ENCODE results near the gene TOMM34.

TOMM34 gene

GRCh38 chr20:44954211-44954610, 6.0 kb downstream of the TOMM34 start:
- Histone ChIP-seq H3K36me3 (ENCODE audit: control insufficient read depth, insufficient read depth, low read length) (peaks cover 55% of the 10 kb centered on the region), H3K27me3 (replicated peaks; ENCODE audit: control insufficient read depth, insufficient read depth, low read length, poor library complexity, severe bottlenecking) (no peaks in the 10 kb centered on the region), H3K4me3 (ENCODE audit: insufficient read depth, low read depth, low read length, poor library complexity, severe bottlenecking) (no peak overlapping the region), H3K9me3 (ENCODE audit: control insufficient read depth, low read length) (no peaks in the 10 kb centered on the region), H3K4me1 (ENCODE audit: control insufficient read depth, insufficient read depth, low read length, poor library complexity, severe bottlenecking) (peaks cover 2% of the 10 kb centered on the region), H3K27ac (ENCODE audit: insufficient read depth, low read length, poor library complexity, severe bottlenecking) (no peak overlapping the region)
- DNase-seq: no peak

- no peak for DNase-seq
- peaks cover 70% of the 10 kb centered on the region for H3K36me3 ChIP-seq (ENCODE audit: control insufficient read depth, insufficient read depth, low read length)
Observed at GRCh38 chr20:44952731-44953130, 7.5 kb downstream of the TOMM34 start.

DNA sequence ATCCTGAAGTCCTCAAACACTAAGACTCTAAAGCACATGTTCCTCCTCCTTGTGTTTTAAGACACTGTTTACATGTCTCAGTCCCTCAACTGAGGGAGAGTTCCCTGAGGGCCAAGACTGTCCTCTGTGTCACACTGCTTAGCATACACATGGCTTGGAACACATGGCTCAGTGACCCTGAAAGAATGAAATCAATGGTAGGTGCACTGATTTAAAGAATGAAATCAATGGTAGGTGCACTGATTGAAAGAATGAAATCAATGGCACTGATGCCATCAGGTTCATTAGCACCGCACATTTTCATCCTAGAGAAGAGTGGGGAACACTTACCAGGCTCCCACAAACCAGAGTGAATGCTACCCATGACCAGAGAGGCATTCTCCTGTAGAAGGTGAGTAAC, 9.8 kb downstream of the TOMM34 start:
- Histone ChIP-seq H3K36me3 (ENCODE audit: control insufficient read depth, insufficient read depth, low read length) (peaks cover 71% of the 10 kb centered on the region), H3K27me3 (replicated peaks; ENCODE audit: control insufficient read depth, insufficient read depth, low read length, poor library complexity, severe bottlenecking) (no peaks in the 10 kb centered on the region), H3K4me1 (ENCODE audit: control insufficient read depth, insufficient read depth, low read length, poor library complexity, severe bottlenecking) (no peaks in the 10 kb centered on the region), H3K9me3 (ENCODE audit: control insufficient read depth, low read length) (no peaks in the 10 kb centered on the region), H3K27ac (ENCODE audit: insufficient read depth, low read length, poor library complexity, severe bottlenecking) (no peak overlapping the region), H3K4me3 (ENCODE audit: insufficient read depth, low read depth, low read length, poor library complexity, severe bottlenecking) (no peak overlapping the region)
- DNase-seq: no peak

More at GRCh38 chr20:44952731-44953130, 7.5 kb downstream of the TOMM34 start:
- no peak overlapping the region for H3K4me3 ChIP-seq (ENCODE audit: insufficient read depth, low read depth, low read length, poor library complexity, severe bottlenecking)
- H3K4me1 ChIP-seq (ENCODE audit: control insufficient read depth, insufficient read depth, low read length, poor library complexity, severe bottlenecking): no peaks in the 10 kb centered on the region
- peak overlapping the region; percentile 24 for H3K27ac ChIP-seq (ENCODE audit: insufficient read depth, low read length, poor library complexity, severe bottlenecking)
- H3K27me3 ChIP-seq (replicated peaks; ENCODE audit: control insufficient read depth, insufficient read depth, low read length, poor library complexity, severe bottlenecking): no peaks in the 10 kb centered on the region
- H3K9me3 ChIP-seq (ENCODE audit: control insufficient read depth, low read length): no peaks in the 10 kb centered on the region

DNA sequence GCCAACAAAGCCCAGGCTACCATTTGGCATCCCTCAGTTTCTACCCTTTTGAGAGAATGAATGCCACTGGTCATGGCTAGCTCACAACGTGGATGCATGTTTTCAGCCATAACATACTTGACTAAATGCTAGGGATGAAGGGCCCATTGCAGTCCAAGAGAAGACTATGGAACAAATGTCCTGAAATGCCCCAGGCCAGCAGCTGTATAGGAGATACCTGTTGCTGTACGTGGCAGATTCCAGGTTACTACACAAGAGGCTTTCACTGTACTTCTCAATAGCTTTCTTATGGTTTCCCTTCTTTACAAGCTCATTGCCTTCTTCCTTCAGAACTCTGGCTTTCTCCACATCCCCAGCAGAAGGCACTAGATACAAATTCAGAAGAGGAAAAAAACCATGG, 11.7 kb downstream of the TOMM34 start:
- Histone ChIP-seq H3K9me3 (ENCODE audit: control insufficient read depth, low read length) (no peaks in the 10 kb centered on the region), H3K27me3 (replicated peaks; ENCODE audit: control insufficient read depth, insufficient read depth, low read length, poor library complexity, severe bottlenecking) (no peaks in the 10 kb centered on the region), H3K4me1 (ENCODE audit: control insufficient read depth, insufficient read depth, low read length, poor library complexity, severe bottlenecking) (no peaks in the 10 kb centered on the region), H3K36me3 (ENCODE audit: control insufficient read depth, insufficient read depth, low read length) (peaks cover 64% of the 10 kb centered on the region), H3K4me3 (ENCODE audit: insufficient read depth, low read depth, low read length, poor library complexity, severe bottlenecking) (no peak overlapping the region), H3K27ac (ENCODE audit: insufficient read depth, low read length, poor library complexity, severe bottlenecking) (no peak overlapping the region)
- no peak for DNase-seq

DNA sequence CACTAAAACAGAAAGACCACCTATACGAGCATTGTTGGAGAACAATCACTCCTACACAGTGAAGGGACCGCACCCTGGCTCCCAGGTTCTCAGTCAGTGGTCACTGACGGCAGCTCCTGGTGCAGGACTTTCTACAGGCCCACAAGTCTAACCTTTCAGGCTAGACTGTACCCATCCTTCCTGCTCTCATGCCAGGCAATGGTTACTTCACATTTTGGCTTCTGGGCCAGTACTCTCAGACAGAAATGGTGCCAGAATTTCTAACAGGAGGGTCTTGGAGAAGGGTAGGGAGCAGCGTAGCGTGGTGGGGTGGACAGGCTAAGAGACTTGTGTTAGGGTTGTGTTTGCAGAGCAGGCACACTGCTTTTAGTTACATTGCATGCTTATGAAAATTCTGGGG, 12.1 kb downstream of the TOMM34 start:
- H3K4me3 ChIP-seq (ENCODE audit: insufficient read depth, low read depth, low read length, poor library complexity, severe bottlenecking): no peak overlapping the region
- no peaks in the 10 kb centered on the region for H3K9me3 ChIP-seq (ENCODE audit: control insufficient read depth, low read length)
- no peak overlapping the region for H3K27ac ChIP-seq (ENCODE audit: insufficient read depth, low read length, poor library complexity, severe bottlenecking)
- no peaks in the 10 kb centered on the region for H3K4me1 ChIP-seq (ENCODE audit: control insufficient read depth, insufficient read depth, low read length, poor library complexity, severe bottlenecking)
- peaks cover 64% of the 10 kb centered on the region for H3K36me3 ChIP-seq (ENCODE audit: control insufficient read depth, insufficient read depth, low read length)
- no peak for DNase-seq
- no peaks in the 10 kb centered on the region for H3K27me3 ChIP-seq (replicated peaks; ENCODE audit: control insufficient read depth, insufficient read depth, low read length, poor library complexity, severe bottlenecking)

- no peaks in the 10 kb centered on the region for H3K9me3 ChIP-seq (ENCODE audit: control insufficient read depth, low read length)
- peaks cover 77% of the 10 kb centered on the region for H3K36me3 ChIP-seq (ENCODE audit: control insufficient read depth, insufficient read depth, low read length)
- H3K4me1 ChIP-seq (ENCODE audit: control insufficient read depth, insufficient read depth, low read length, poor library complexity, severe bottlenecking): no peaks in the 10 kb centered on the region
- H3K4me3 ChIP-seq (ENCODE audit: insufficient read depth, low read depth, low read length, poor library complexity, severe bottlenecking): no peak overlapping the region
- no peak for DNase-seq
- no peak overlapping the region for H3K27ac ChIP-seq (ENCODE audit: insufficient read depth, low read length, poor library complexity, severe bottlenecking)
- no peaks in the 10 kb centered on the region for H3K27me3 ChIP-seq (replicated peaks; ENCODE audit: control insufficient read depth, insufficient read depth, low read length, poor library complexity, severe bottlenecking)
Observed at GRCh38 chr20:44946271-44946852, 13.8 kb downstream of the TOMM34 start.

- no peaks in the 10 kb centered on the region for H3K4me1 ChIP-seq (ENCODE audit: control insufficient read depth, insufficient read depth, low read length, poor library complexity, severe bottlenecking)
- H3K27ac ChIP-seq (ENCODE audit: insufficient read depth, low read length, poor library complexity, severe bottlenecking): no peak overlapping the region
- no peak for DNase-seq
- H3K4me3 ChIP-seq (ENCODE audit: insufficient read depth, low read depth, low read length, poor library complexity, severe bottlenecking): no peak overlapping the region
- H3K36me3 ChIP-seq (ENCODE audit: control insufficient read depth, insufficient read depth, low read length): peaks cover 75% of the 10 kb centered on the region
- no peaks in the 10 kb centered on the region for H3K27me3 ChIP-seq (replicated peaks; ENCODE audit: control insufficient read depth, insufficient read depth, low read length, poor library complexity, severe bottlenecking)
- H3K9me3 ChIP-seq (ENCODE audit: control insufficient read depth, low read length): no peaks in the 10 kb centered on the region
Observed at GRCh38 chr20:44945261-44945660, 14.9 kb downstream of the TOMM34 start.

DNA sequence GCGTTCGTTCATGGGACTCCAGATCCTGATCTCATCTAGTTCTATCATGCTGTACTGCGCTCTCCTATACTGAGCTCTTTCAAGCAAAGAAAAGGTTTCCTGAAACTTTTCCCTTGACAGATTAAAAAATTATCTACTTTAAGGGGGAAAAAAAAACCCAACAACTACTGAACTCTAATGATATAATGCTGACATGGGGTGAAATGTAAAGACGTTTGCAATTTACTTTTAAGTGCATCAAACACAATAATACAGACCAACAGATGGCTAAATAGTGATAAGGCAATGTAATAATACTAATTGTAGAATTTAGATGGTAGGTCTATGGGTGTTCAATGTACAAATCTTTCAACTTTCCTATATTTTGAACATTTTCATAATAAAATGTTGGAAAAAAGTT, 16.4 kb downstream of the TOMM34 start:
- Histone ChIP-seq H3K27me3 (replicated peaks; ENCODE audit: control insufficient read depth, insufficient read depth, low read length, poor library complexity, severe bottlenecking) (no peaks in the 10 kb centered on the region), H3K4me1 (ENCODE audit: control insufficient read depth, insufficient read depth, low read length, poor library complexity, severe bottlenecking) (no peaks in the 10 kb centered on the region), H3K4me3 (ENCODE audit: insufficient read depth, low read depth, low read length, poor library complexity, severe bottlenecking) (no peak overlapping the region), H3K36me3 (ENCODE audit: control insufficient read depth, insufficient read depth, low read length) (peaks cover 67% of the 10 kb centered on the region), H3K27ac (ENCODE audit: insufficient read depth, low read length, poor library complexity, severe bottlenecking) (no peak overlapping the region), H3K9me3 (ENCODE audit: control insufficient read depth, low read length) (no peaks in the 10 kb centered on the region)
- DNase-seq: no peak

DNA sequence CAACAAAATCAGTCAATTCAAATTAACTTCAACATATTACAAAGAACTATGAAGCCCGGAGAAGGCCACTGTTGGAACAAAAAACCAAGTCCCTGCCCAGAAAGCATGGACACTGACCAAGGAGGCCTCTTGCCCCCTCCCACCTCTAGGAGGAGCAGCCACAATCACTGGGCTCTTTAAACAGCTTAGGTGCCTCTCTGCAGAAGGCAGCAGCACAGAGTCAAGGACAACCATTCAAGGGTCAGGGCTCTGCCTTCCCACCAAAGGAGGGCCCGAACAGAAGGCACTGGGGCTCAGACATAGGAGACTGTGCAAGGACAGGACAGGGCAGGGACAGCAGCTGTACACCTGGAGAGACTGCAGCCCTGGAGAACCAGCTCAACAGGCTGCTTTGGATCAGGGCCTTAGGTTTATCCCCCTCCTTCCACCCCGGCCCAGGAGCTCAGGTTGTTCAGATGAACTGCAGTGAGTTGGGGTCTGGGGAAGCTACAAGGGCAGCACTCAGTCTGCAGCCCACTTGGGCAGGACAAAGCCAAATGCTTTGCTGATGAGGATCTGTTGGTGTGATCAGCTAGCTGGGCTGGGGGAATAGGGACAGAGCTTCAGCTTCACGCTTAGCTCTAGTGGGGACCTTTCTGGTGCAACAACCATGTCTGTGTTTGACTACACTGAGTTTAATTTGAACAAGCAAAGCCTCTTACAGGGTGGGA, 17.8 kb downstream of the TOMM34 start:
- H3K27me3 ChIP-seq (replicated peaks; ENCODE audit: control insufficient read depth, insufficient read depth, low read length, poor library complexity, severe bottlenecking): no peaks in the 10 kb centered on the region
- H3K4me1 ChIP-seq (ENCODE audit: control insufficient read depth, insufficient read depth, low read length, poor library complexity, severe bottlenecking): no peaks in the 10 kb centered on the region
- no peak overlapping the region for H3K27ac ChIP-seq (ENCODE audit: insufficient read depth, low read length, poor library complexity, severe bottlenecking)
- no peak overlapping the region for H3K4me3 ChIP-seq (ENCODE audit: insufficient read depth, low read depth, low read length, poor library complexity, severe bottlenecking)
- H3K36me3 ChIP-seq (ENCODE audit: control insufficient read depth, insufficient read depth, low read length): peaks cover 62% of the 10 kb centered on the region
- no peaks in the 10 kb centered on the region for H3K9me3 ChIP-seq (ENCODE audit: control insufficient read depth, low read length)
- DNase-seq: no peak

DNA sequence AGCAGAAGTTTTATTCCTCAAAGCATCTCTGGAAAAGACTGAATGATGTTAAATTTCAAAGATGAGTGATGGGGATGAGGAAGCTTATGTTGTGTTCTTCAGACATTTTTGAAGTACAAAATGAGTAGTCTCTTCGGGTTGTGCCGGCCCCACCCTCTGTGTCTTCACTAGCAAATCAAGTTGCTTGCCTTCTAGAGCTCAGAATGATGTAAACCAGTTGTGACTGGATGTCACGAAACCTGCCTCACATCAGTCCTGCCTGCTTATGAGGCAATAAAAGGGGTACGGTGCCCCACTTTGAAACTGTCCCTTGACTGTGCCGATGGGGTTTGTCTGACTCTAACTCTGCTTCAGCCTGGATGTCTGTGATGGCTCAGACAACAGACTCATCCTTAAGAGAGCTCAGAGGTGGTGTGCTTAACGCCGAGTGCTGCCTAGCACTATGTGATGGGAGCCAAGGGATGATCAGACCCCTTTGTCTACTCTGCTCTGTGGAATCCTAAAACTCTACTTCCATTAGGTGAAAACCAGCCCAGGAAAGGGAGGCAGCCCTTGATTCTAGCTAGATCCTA, 19.0 kb downstream of the TOMM34 start:
- Histone ChIP-seq H3K36me3 (ENCODE audit: control insufficient read depth, insufficient read depth, low read length) (peaks cover 55% of the 10 kb centered on the region), H3K27me3 (replicated peaks; ENCODE audit: control insufficient read depth, insufficient read depth, low read length, poor library complexity, severe bottlenecking) (no peaks in the 10 kb centered on the region), H3K4me3 (ENCODE audit: insufficient read depth, low read depth, low read length, poor library complexity, severe bottlenecking) (no peak overlapping the region), H3K4me1 (ENCODE audit: control insufficient read depth, insufficient read depth, low read length, poor library complexity, severe bottlenecking) (no peaks in the 10 kb centered on the region), H3K27ac (ENCODE audit: insufficient read depth, low read length, poor library complexity, severe bottlenecking) (no peak overlapping the region), H3K9me3 (ENCODE audit: control insufficient read depth, low read length) (no peaks in the 10 kb centered on the region)
- no peak for DNase-seq

Measured in effector memory CD4-positive, alpha-beta T cell (primary cell).